Ramos (cell line): Measurements from ENCODE around the gene NRBF2.

Experiments
- in situ Hi-C: fragments of 300-500 bp; cut with MboI; formaldehyde crosslinking; loops from one replicate; pipeline ENCODE4 v1.14.3; 2022; ENCODE audit warnings: low sequenced_read_pairs; ENCODE audit not compliant: unreplicated experiment

NRBF2 gene

DNA sequence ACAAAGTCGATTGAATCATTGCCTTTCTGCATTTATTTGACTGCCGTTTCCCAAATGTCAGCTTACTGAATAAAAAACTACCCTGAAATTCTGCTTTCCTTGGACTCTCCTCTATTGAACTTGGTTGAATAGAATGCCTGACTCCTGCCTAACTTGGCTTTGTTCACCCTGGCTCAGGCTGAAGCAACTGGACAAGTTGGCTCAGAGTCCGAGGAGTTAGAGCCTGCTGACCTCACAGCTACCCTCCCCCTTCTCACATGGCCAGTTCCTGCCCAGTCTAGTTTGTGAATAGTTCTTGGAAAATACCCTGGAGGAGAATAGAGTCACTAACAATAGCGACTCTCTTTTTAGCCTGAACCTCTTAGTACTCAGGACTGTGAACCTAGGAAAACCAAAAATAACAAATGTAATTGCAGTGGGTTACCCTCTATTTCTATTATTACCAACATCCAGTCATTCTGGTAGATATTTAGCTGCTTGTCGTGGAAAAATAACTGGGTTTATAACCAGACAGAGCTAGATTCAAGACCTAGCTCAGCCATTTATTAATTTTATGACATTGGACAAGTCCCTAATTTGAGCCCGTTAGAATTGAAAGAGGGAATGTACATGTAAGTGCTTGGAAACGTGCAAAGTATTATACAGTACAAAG, 17.3 kb upstream of the NRBF2 start:
- in situ Hi-C loops = no loop called here

DNA sequence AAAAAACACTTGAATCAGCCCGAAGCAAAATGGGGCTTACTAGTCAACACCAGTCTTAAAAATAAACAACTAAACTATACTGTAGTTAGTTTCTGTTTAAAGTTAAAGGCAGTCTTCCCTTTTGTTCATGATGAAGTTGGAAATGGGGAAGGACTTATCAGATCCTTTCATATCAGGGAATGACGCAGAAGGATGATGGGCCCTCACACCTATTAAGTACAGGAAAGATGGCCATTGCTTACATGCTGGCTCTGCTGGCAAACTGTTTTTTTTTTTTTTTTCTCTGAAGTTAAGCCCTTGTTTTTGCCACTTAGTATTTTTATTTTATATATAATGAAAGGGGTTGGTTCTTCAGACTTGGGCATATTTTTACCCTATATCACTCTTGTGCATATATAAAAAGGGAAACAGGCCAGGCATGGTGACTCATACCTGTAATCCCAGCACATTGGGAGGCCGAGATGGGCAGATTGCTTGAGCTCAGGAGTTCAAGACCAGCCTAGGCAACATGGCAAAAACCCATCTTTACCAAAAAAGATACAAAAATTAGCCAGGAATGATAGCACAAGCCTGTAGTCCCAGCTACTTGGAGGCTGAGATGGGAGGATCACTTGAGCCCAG, 16.6 kb upstream of the NRBF2 start:
- in situ Hi-C loops = no loop called here

DNA sequence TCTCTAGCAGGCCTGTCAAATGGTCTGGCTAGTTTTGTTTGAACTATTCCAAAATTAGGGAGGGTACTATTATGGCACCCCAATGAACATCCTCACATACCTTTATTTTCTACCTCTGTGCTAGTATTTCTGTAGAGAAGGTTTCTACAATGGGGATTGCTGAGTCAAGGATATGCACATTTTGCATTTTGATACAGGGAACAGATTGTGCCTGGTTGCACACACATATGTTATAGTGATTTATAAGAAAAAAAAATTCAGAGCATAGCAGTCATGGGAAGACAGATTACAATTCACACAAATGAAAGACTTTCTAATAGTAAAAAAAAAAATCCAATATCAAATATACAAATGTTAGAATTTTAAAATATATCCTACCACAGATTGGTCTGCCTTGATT, 14.1 kb upstream of the NRBF2 start:
- in situ Hi-C loops = no loop called here

DNA sequence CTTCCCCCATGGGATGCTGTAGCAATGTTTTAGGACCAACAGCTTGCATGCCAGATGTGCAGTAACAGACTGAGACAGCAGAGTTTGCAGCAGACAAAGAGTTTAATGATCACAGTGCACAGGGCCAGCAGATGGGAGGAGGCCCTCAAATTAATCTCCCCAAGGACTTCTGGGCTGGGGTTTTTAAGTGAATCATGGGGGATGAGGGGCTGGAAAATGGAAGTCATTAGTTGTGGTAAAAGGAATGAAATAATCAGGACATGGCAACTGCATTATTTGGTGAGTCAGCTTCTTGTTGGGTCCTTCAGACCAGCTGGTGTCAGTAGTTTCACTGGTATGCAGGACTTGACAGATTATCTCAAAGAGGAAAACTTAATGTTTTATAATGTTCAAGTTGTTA, 12.6 kb upstream of the NRBF2 start:
- in situ Hi-C loops = no loop called here

DNA sequence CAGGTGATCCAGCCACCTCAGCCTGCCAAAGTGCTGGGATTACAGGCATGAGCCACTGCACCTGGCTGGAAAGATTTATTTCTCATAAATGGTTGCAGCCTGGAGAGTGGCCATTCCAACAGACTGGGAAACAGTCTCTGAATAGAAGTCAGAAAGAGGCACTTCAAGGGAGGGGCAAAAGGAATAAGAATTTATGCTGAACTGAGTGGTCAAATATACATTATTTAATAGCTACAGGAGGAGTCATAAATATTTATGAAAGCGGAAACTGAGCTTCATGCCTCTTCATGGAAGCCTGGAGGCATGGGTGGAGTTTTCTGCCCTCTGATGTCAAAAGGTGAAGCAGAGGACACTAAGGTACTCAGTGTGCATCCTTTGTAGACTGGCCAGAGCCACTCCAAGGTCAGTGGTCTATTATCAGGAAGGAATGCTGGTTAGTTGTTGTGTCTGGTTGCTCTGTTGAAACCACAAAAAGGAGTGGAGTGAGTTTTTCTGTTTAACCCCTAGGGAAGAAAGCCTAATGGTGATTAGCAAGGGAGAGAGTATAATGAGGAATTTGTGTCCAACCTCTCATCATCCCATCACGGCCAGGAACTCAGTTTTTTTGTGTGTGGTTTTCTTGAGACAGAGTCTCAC, 9.3 kb upstream of the NRBF2 start:
- in situ Hi-C loops = no loop called here

DNA sequence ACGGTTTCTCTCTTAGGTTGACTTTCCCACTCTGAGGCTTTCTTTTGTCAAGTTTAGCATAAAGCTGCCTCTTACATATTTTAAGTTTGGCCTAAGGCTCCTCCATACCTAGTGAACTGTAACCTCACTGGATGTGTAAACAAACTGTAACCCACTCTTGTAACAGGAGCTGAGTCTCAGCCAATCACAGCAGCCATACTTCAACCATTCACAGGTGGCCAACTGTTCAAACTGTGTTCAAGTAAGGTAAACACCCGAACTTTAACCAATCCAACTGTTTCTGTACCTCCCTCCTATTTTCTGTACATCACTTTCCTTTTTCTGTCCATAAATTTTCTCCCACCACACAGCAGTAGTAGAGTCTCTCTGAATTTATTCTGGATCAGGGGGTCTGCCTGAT, 7.7 kb upstream of the NRBF2 start:
- in situ Hi-C loops = no loop called here

DNA sequence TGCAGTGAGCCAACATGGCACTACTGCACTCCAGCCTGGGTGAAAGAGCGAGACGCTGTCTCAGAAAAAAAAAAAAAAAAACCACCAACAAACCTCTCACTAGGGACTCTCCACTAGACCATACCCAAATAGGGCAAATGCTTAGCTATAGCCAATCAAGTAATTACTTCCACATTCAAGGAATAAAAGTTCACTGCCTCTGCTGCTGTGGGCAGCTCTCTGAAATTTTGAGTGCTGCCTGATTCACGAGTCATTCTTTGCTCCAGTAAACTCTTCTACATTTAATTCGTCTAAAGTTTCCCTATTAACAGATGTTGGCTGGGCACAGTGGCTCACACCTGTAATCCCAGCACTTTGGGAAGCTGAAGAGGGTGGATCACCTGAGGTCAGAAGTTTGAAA, 4.7 kb upstream of the NRBF2 start:
- in situ Hi-C loops = no loop called here

DNA sequence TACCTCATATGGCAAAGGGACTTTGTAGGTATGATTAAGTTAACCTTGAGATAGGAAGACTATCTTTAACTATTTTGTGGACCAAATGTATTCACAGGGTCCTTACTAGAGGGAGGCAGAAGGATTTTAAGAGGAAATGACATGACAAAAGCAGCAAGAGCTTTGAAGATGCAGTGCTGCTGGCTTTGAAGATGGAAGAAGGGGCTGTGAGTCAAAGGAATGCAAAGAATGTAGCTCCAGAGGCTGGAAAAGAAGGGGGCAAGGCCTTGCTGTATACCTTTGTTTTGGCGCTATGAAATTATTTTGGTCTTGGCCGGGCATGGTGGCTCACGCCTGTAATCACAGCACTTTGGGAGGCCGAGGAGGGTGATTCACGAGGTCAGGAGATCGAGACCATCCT, 3.2 kb upstream of the NRBF2 start:
- in situ Hi-C loops = no loop called here

DNA sequence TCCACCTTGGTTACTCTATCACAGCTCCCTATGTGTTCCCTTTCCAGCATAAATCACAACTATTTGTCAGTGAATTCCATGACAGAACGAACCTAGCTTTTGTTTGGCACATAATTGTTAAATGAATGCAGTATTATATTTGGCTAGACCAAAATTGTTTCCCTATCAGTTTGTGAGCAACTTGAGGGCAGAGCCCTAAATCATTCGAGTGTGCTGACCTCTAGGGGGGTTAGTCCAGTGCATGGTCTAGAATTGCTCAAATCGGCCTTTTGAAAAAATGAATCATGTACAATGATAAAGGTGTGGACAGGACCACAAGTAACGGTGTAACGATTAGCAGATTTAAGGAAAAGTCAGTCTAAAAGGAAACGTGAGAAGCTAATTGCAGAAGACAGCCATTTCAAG, 475 bp upstream of the NRBF2 start:
- in situ Hi-C loops = no loop called here

DNA sequence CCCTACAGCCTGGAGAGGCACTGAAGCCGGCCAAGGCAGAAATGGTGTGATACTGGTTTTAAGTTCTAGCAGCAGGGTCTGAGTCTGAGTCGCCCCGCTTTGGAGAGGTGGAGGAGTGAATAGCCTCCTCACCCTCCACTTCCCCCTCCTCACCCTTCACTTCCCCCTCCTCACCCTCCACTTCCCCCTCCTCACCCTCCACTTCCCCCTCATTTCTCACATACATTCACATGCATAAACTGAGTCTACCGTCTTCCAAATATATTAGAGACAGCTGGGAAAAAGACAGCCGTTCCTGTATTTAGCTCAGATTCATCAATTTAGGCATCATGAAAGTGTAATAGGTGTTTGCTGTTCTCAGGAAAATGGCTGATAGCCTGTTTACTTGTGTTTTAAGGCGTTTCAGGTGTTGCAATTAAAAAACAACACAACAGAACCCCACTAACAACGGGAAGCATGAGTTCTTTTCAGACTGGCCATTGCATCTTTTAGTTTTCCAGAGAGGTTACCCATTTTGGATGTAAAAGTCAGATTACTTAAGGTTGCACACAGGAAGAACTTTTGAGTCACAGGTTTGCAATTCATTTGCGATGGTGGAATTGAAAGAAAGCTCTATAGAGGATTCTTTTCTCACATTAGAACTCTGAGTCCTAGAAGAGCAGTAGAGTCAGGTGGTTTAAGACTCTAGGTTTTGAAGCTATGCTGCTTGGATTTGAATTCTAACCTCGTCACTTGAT, 861 bp downstream of the NRBF2 start:
- in situ Hi-C loops = no loop called here

DNA sequence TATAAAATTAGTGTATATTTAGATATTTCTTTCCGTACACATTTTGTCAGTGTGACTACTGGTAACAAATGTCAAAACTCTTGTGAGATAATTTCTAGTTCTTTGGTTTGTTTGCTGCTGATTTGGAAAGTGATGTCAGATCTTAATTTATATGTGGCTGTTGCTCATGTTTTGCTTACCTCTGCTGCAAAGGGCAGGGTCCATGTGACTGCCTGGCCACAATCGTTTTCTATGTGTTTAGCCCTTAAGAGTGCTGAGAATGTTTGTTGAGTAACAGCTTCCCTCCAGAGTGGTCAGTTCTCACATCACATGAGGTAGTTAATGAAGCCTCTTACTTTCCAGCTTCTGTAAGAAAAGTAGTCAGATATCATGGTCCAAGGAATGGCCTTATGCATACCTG, 4.2 kb downstream of the NRBF2 start:
- in situ Hi-C loops = no loop called here

DNA sequence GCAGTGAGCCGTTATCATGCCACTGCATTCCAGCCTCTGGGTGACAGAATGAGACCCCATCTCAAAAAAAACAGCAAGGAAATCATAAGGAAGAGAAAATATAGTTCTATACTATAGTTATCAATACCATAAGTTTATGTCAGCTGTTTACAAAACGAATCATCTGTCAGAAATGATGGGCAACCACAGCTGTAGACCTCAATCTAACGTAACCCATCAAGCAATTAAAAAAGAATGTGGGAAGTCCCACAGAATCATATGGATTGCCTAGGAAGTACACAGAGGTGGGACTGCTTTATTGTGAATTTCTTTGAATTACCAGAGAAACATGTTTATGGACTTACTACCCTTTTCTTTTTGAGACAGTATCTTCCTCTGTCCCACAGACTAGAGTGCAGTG, 6.9 kb downstream of the NRBF2 start:
- in situ Hi-C loops = no loop called here

DNA sequence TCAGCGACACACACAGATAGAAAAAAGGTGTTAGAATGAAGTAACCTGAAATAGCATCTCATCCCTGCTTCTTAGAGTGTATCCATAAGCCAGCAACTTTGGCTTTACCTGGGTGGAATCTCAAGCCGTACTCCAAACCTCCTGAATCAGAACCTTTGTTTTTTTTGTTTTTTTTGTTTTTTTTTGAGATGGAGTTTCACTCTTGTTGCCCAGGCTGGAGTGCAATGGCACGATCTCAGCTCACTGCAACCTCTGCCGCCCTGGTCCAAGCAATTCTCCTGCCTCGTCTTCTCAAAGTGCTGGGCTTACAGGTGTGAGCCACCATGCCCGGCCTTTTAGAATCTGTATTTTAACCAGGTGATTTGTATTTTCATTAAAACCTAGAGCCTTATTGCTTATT, 9.0 kb downstream of the NRBF2 start:
- in situ Hi-C loops = no loop called here

DNA sequence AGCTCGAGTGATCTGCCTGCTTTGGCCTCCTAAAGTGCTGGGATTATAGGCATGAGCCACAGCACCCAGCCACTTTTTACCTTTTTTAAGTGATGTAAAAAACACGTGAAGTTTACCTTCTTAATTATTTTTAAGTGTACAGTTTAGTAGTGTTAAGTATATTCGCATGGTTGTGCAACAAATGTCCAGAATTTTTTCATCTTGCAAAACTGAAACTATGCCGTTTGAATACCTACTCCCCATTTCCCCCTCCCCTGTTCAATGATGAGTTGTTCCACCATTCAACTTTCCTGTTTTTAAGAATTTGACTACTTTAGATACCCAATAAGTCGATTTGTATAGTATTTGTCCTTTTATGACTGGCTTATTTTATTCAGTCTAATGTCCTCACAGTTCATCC, 10.9 kb downstream of the NRBF2 start:
- in situ Hi-C loops = no loop called here

DNA sequence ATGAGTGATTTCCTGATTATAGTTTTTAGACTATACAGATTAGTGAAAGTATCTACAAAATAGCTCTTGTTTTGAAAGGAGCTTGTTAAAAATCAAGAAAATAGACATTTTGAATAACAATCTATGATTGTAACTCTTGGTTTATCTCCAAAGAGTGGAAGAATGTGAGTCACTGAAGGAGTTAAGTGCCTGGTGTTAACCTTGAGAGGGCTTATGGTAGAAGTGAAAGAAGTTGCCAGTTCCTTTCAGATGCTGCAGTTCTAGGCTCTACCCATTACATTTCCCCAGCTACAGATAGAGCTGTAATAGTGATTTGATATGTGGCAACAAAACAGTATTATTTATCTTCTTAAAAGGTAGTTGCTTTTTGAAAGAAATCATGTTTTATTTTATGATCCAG, 12.7 kb downstream of the NRBF2 start:
- in situ Hi-C loops = no loop called here

DNA sequence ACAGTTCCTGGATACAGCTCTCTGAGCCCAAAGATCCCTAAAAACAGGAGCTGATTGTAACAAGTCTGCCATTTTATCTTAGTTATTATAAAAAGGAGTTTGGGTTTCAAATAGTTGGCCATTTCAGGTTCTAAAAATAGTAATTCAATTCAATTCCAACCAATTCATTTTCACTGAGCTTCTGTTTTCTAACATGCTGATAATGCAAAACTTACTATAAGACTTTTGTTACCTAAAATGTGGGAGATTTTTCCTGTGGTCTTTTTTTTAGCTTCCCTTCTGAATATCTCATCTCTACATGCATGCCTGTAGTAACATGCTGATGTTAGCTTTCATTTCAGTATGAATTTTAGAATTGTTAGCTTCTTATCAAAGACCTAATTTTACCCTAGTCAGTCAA, 13.4 kb downstream of the NRBF2 start:
- in situ Hi-C loops = no loop called here

DNA sequence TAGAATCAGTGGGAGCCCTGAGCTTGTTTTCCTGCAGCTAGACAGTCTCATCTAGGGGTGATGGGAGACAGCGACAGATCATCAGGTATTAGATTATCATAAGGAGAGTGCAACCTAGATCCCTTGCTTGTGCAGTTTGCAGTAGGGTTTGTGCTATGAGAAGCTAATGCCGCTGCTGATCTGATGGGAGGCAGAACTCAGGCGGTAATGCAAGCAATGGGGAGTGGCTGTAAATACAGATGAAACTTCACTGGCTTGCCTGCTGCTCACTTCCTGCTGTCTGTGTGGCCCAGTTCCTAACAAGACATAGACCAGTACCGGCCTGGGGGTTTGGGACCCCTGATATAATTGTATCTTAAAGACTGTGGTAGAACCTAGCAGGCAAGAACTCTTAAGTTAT, 17.6 kb downstream of the NRBF2 start:
- in situ Hi-C loops = loop anchor here (10.0 kb wide), 2 partner anchors 306 to 536 kb away; no protein-coding TSS in a partner anchor

DNA sequence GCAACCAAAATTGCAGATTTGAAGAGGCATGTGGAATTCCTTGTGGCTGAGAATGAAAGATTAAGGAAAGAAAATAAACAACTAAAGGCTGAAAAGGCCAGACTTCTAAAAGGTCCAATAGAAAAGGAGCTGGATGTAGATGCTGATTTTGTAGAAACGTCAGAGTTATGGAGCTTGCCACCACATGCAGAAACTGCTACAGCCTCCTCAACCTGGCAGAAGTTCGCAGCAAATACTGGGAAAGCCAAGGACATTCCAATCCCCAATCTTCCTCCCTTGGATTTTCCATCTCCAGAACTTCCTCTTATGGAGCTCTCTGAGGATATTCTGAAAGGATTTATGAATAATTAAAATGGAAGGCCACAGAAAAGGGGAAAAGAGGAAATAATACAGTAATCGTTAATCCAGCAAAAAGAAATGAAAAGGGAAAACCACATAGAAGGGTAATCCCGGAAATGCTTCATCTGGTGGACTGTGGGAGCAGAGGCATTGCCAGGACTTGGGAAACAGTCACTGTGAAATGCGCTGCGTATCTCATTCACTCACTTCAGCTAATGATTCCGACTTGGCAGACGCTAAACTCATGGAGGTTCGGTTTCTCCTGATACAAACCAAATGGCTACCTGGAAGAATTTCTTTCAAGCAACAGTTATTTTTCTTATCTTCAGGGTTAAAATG, 20.9 kb downstream of the NRBF2 start:
- in situ Hi-C loops = loop anchor here (10.0 kb wide), 2 partner anchors 309 to 539 kb away; no protein-coding TSS in a partner anchor

DNA sequence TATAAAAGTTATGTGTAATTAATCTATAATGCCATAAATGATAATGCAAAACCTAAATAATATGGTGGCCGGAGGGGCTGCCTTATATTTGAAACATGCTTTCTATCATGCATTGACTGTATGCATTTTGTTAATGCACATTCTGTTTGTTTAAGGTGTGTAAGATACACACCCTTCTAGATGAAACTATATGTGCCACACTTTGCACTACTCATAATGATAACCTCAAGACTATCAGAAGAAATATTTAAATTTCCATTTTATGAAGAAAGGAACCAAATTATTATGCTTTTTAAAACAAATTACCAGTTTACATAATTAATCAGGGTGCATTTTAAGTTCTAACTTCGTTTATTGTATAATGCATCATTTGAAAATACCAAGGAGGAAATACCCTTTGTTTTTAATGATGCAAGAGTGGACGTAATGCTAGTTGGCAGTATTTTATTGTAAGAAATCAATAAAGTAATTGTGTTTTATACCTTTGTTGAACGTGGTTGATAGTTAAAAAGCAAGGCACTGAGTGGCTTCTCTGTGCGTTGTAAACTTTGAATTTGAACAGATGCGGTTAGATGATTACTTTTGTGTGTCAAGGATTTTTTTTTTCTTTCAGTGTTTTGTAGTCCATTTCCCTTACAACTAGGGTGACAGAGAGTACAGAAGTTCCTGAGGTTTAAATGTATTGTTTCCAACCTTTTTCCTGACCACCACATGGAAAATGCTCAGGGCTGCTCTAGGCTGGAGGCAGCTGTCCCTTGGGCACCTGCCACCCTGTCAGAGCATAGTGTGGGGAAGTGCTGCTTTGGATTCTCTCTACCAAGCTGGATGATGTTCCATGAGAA, 21.6 kb downstream of the NRBF2 start:
- in situ Hi-C loops = loop anchor here (10.0 kb wide), 2 partner anchors 310 to 540 kb away; no protein-coding TSS in a partner anchor
